ENCODE measurements around the gene CYTIP. TPM values are rescaled to one million over a fixed set of nuclear protein-coding genes. Genes with fewer than 3 reads are reported as not detected.

CYTIP gene
- total RNA-seq, 1 experiment from 2014 or later, result not detected

DNA sequence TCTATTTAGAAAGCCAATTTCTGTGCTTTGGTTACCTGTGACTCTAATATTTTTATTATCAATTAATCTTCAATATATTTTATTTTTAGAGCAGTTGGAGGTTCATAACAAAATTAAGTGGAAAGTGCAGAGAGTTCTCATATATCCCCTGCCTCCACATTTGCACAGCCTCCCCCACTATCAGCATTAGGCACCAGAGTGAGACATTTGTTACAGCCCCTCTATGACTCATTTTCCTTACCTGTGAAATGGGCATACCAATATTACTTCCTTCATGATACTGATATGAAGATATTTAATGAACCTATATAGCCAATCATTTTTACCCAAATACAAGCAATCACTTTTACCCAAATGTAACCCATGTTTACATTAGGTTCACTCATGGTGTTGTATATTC is 34.0 kb upstream of the CYTIP start:
- intact Hi-C loops (cut with micrococcal nuclease; ENCODE audit: unreplicated experiment), result no loop called here
- CTCF ChIA-PET, result no interaction called here
- BruUV-seq (replicated peaks), result no TSS peak

DNA sequence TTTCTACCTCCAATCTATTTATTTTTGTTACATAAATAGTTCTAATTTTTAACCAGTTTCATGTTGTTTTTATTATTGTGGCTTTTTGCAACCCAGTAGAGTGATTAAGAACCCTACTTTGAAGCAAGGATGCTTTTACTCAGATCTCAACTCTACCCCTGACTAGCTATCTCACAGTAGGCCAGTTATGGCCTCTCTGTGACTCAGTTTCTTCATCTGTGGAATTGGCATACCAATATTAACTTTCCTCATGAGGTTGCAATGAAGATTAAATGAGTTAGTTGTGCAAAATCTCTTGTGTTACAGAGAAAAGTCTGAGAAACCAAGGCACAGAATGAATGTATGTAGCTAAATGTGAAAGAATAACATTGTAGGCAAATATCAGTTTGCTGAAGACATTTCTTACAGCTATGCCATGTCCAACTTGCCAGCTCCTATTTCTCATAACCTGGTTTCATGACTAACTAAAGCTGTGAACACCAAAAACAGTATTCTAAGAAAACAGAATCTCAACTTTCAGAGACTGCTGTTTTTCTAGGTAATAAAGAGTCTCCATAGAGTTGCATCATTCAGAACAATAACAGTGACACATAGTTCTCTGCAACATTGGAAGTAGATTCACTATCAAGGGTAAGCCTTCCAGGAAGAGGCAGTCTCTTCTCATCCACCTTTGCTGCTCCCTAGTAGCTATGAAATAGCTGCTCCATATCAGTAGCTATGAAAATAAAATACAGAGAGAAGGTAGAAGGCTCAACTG is 33.2 kb upstream of the CYTIP start:
- intact Hi-C loops (cut with micrococcal nuclease; ENCODE audit: unreplicated experiment), result no loop called here
- H3F3A ChIP-seq (ENCODE audit: insufficient read depth, low read depth), result no peaks in the 10 kb centered on the region
- no peak for TF ChIP-seq EZH2 (IDR thresholded peaks at IDR 0.05; ENCODE audit: low read depth)
- TF ChIP-seq, protein P1, sequence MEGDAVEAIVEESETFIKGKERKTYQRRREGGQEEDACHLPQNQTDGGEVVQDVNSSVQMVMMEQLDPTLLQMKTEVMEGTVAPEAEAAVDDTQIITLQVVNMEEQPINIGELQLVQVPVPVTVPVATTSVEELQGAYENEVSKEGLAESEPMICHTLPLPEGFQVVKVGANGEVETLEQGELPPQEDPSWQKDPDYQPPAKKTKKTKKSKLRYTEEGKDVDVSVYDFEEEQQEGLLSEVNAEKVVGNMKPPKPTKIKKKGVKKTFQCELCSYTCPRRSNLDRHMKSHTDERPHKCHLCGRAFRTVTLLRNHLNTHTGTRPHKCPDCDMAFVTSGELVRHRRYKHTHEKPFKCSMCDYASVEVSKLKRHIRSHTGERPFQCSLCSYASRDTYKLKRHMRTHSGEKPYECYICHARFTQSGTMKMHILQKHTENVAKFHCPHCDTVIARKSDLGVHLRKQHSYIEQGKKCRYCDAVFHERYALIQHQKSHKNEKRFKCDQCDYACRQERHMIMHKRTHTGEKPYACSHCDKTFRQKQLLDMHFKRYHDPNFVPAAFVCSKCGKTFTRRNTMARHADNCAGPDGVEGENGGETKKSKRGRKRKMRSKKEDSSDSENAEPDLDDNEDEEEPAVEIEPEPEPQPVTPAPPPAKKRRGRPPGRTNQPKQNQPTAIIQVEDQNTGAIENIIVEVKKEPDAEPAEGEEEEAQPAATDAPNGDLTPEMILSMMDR (conservative IDR thresholded peaks at IDR 0.05), result no peak
- H3K9me2 ChIP-seq (ENCODE audit: insufficient read depth), result no peaks in the 10 kb centered on the region
- H3K27me3 ChIP-seq (ENCODE audit: insufficient read depth, low read depth), result no peaks in the 10 kb centered on the region
- no peaks in the 10 kb centered on the region for H3K4me1 ChIP-seq (replicated peaks; ENCODE audit: insufficient read depth)
- DNase-seq, result no peak
- ChIA-PET POLR2A (ENCODE audit: unreplicated experiment) (no interaction called here), CTCF (no interaction called here)
- no peaks in the 10 kb centered on the region for H3K36me3 ChIP-seq (ENCODE audit: low read depth)
- H2AFZ ChIP-seq, result no peak overlapping the region
- H3K4me3 ChIP-seq, result no peak overlapping the region
- no peaks in the 10 kb centered on the region for H4K20me1 ChIP-seq (ENCODE audit: insufficient read depth)
- no TSS peak for BruUV-seq (replicated peaks)
- H3K4me2 ChIP-seq, result no peak overlapping the region
- no peaks in the 10 kb centered on the region for H3K79me2 ChIP-seq (ENCODE audit: low read depth)
- H3K27ac ChIP-seq, result no peak overlapping the region
- no peaks in the 10 kb centered on the region for H3K9me3 ChIP-seq (ENCODE audit: insufficient read depth, low read depth)

More for the DNA sequence above, 34.0 kb upstream of the CYTIP start:
- no peak overlapping the region for H2AFZ ChIP-seq
- H3F3A ChIP-seq (ENCODE audit: insufficient read depth, low read depth), result no peaks in the 10 kb centered on the region
- H3K4me3 ChIP-seq, result no peak overlapping the region
- no peaks in the 10 kb centered on the region for H3K27me3 ChIP-seq (ENCODE audit: insufficient read depth, low read depth)
- H3K36me3 ChIP-seq (ENCODE audit: low read depth), result no peaks in the 10 kb centered on the region
- H3K79me2 ChIP-seq (ENCODE audit: low read depth), result no peaks in the 10 kb centered on the region
- H3K27ac ChIP-seq, result no peak overlapping the region
- no peaks in the 10 kb centered on the region for H3K9me3 ChIP-seq (ENCODE audit: insufficient read depth, low read depth)
- DNase-seq, result no peak
- H3K9me2 ChIP-seq (ENCODE audit: insufficient read depth), result no peaks in the 10 kb centered on the region
- no peak for TF ChIP-seq EZH2 (IDR thresholded peaks at IDR 0.05; ENCODE audit: low read depth)
- TF ChIP-seq, protein P1 (conservative IDR thresholded peaks at IDR 0.05), result no peak
- no peaks in the 10 kb centered on the region for H4K20me1 ChIP-seq (ENCODE audit: insufficient read depth)
- POLR2A ChIA-PET (ENCODE audit: unreplicated experiment), result no interaction called here
- H3K4me2 ChIP-seq, result no peak overlapping the region
- H3K4me1 ChIP-seq (replicated peaks; ENCODE audit: insufficient read depth), result no peaks in the 10 kb centered on the region

DNA sequence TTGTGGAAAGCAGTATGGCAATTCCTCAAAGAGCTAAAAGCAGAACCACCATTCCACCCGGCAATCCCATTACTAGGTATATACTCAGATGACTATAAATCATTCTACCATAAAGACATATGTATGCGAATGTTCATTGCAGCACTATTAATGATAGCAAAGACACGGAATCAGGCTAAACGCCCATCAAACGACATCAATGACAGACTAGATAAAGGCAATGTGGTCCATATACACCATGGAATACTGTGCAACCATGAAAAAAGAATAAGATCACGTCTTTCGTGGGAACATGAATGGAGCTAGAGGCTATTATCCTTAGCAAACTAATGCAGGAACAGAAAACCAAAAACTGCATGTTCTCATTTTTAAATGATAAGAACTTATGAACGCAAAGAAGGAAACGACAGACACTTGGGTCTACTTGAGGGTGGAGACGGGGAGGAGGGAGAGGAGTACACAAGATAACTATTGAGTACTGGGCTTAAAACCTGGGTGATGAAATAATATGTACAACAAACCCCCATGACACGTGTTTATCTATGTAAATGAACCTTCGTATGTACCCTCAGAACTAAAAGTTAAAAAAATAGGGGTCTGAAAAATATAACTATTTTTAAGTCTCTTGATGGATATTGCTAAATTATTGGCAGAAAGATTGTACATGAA is 32.0 kb upstream of the CYTIP start:
- Histone ChIP-seq H3K4me3 (no peak overlapping the region), H3K4me1 (replicated peaks; ENCODE audit: insufficient read depth) (no peaks in the 10 kb centered on the region), H3K9me3 (ENCODE audit: insufficient read depth, low read depth) (no peaks in the 10 kb centered on the region), H2AFZ (no peak overlapping the region), H4K20me1 (ENCODE audit: insufficient read depth) (no peaks in the 10 kb centered on the region), H3K27me3 (ENCODE audit: insufficient read depth, low read depth) (no peaks in the 10 kb centered on the region), H3K27ac (no peak overlapping the region), H3K79me2 (ENCODE audit: low read depth) (no peaks in the 10 kb centered on the region), H3K4me2 (no peak overlapping the region), H3K9me2 (ENCODE audit: insufficient read depth) (no peaks in the 10 kb centered on the region), H3K36me3 (ENCODE audit: low read depth) (no peaks in the 10 kb centered on the region), H3F3A (ENCODE audit: insufficient read depth, low read depth) (no peaks in the 10 kb centered on the region)
- no TSS peak for BruUV-seq (replicated peaks)
- intact Hi-C loops (cut with micrococcal nuclease; ENCODE audit: unreplicated experiment), result no loop called here
- DNase-seq, result no peak
- ChIA-PET POLR2A (ENCODE audit: unreplicated experiment) (no interaction called here), CTCF (no interaction called here)
- TF ChIP-seq, protein P1 (conservative IDR thresholded peaks at IDR 0.05), result no peak
- no peak for TF ChIP-seq EZH2 (IDR thresholded peaks at IDR 0.05; ENCODE audit: low read depth)

Measured in PC-9 (cell line).